Fibroblast of lung (primary cell): ENCODE results near the gene RAB3IP. TPM values are rescaled to one million over a fixed set of nuclear protein-coding genes. Genes with fewer than 3 reads are reported as not detected.

Source experiments
- DNase-seq, 2 donors: peaks; one replicate each; pipeline versions ENCODE4 v3.0.0 to v3.0.0-alpha.2; 2010; ENCODE audit warnings: low read depth in 2 of 2
- H2AFZ ChIP-seq: 2 replicates; pipeline ENCODE4 v1.5.1; 2012; ENCODE audit warnings: low read length, control low read depth, inconsistent platforms
- H3K27ac ChIP-seq: 2 replicates; pipeline ENCODE4 v1.5.1; 2011; ENCODE audit warnings: low read length, control low read depth; ENCODE audit not compliant: insufficient read depth
- H3K27me3 ChIP-seq: 2 replicates; pipeline ENCODE4 v1.5.1; 2011; ENCODE audit warnings: mild to moderate bottlenecking, low read length; ENCODE audit not compliant: control insufficient read depth, insufficient read depth
- H3K36me3 ChIP-seq: 2 replicates; pipeline ENCODE4 v1.5.1; 2011; ENCODE audit warnings: low read length; ENCODE audit not compliant: control insufficient read depth, insufficient read depth
- H3K4me1 ChIP-seq: 2 replicates; pipeline ENCODE4 v1.5.1; 2011; ENCODE audit warnings: low read length; ENCODE audit not compliant: control insufficient read depth, insufficient read depth; ENCODE audit errors: extremely low read depth
- H3K4me2 ChIP-seq: 2 replicates; pipeline ENCODE4 v1.5.1; 2011; ENCODE audit warnings: low read length, control low read depth; ENCODE audit not compliant: insufficient read depth; ENCODE audit errors: extremely low read depth
- H3K4me3 ChIP-seq, 4 experiments: fragments of 200-600 bp in 1 of 4; sonication (generic) in 1 of 4; replicated peaks in 1 of 4; 2 replicates each; pipeline ENCODE4 v1.5.1; 2011 to 2016; ENCODE audit warnings: low read length in 4 of 4, low read depth in 3 of 4, mild to moderate bottlenecking in 3 of 4, control low read depth in 2 of 4, inconsistent platforms in 1 of 4, mixed read lengths in 1 of 4; ENCODE audit not compliant: insufficient read depth in 1 of 4; ENCODE audit errors: control extremely low read depth in 1 of 4
- H3K79me2 ChIP-seq: 2 replicates; pipeline ENCODE4 v1.5.1; 2012; ENCODE audit warnings: mild to moderate bottlenecking, low read length, inconsistent platforms; ENCODE audit not compliant: control insufficient read depth, insufficient read depth
- H3K9ac ChIP-seq: 2 replicates; pipeline ENCODE4 v1.5.1; 2011; ENCODE audit warnings: mild to moderate bottlenecking, low read length, control low read depth; ENCODE audit not compliant: insufficient read depth
- H3K9me3 ChIP-seq: 2 replicates; pipeline ENCODE4 v1.5.1; 2012; ENCODE audit warnings: low read depth, low read length; ENCODE audit not compliant: control insufficient read depth, insufficient read depth
- H4K20me1 ChIP-seq: 2 replicates; pipeline ENCODE4 v1.5.1; 2011; ENCODE audit warnings: low read length; ENCODE audit not compliant: control insufficient read depth, insufficient read depth; ENCODE audit errors: extremely low read depth
- EZH2 ChIP-seq: IDR thresholded peaks from 2 replicates; pipeline ENCODE4 v1.5.1; 2012; ENCODE audit warnings: low read length, control low read depth, mild to moderate bottlenecking; ENCODE audit errors: missing control alignments
- polyA plus RNA-seq, 2 donors: library from polyadenylated mRNA; depleted of rRNA in 1 of 2; stranded (reverse) in 1 of 2; unstranded in 1 of 2; fragments of >200 nt; gene quantifications; 2 replicates each; pipeline ENCODE4 v1.2.1, GENCODE V29; 2011 to 2012; ENCODE audit warnings: missing spikeins in 1 of 2
- total RNA-seq: library from RNA; depleted of rRNA; stranded (reverse); fragments of >200 nt; gene quantifications from 2 replicates; pipeline ENCODE4 v1.2.1, GENCODE V29; 2014
- TF ChIP-seq, protein P1 (sequence below), 2 donors: IDR thresholded peaks in 1 of 2; conservative IDR thresholded peaks in 1 of 2; 1 replicate in 1 of 2; 2 replicates in 1 of 2; pipeline ENCODE4 v1.5.1; 2011 to 2012; ENCODE audit warnings: low read length in 2 of 2, control low read depth in 1 of 2, inconsistent platforms in 1 of 2, low read depth in 1 of 2, mild to moderate bottlenecking in 1 of 2

Gene RAB3IP
- total and polyA plus RNA-seq, 2 donors (not counting 1 experiment from before 2014, with no cell fraction given): 2.0 to 6.3 TPM

DNA sequence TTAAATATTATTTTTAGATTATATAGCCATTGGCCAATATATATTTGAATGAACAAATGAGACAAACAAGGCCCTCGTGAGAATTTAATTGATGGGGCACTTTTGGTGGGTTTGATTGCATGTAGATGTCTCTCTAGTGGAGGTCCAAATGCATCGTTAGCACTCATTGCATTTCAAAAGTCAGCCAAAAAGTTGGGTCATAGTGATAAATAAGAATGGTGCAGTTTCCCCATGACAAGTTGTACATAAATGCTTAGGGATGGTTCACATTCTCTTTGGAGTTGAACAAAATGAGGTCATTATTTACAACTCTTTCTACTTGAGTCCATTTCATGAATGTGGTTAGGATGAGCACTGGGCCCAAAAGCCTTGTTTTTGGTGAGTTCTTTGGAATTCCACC is 40.6 kb upstream of the RAB3IP start:
- Histone ChIP-seq H3K4me3 (no peak overlapping the region), H3K4me1 (no peaks in the 10 kb centered on the region), H3K9ac (no peak overlapping the region), H2AFZ (no peak overlapping the region), H3K9me3 (no peaks in the 10 kb centered on the region), H3K36me3 (no peaks in the 10 kb centered on the region), H3K79me2 (no peaks in the 10 kb centered on the region), H3K27me3 (no peaks in the 10 kb centered on the region), H3K4me2 (no peak overlapping the region), H3K27ac (no peak overlapping the region), H4K20me1 (no peaks in the 10 kb centered on the region)
- no peak for TF ChIP-seq EZH2
- TF ChIP-seq, protein P1, sequence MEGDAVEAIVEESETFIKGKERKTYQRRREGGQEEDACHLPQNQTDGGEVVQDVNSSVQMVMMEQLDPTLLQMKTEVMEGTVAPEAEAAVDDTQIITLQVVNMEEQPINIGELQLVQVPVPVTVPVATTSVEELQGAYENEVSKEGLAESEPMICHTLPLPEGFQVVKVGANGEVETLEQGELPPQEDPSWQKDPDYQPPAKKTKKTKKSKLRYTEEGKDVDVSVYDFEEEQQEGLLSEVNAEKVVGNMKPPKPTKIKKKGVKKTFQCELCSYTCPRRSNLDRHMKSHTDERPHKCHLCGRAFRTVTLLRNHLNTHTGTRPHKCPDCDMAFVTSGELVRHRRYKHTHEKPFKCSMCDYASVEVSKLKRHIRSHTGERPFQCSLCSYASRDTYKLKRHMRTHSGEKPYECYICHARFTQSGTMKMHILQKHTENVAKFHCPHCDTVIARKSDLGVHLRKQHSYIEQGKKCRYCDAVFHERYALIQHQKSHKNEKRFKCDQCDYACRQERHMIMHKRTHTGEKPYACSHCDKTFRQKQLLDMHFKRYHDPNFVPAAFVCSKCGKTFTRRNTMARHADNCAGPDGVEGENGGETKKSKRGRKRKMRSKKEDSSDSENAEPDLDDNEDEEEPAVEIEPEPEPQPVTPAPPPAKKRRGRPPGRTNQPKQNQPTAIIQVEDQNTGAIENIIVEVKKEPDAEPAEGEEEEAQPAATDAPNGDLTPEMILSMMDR (conservative IDR thresholded peaks at IDR 0.05 in 1 of 2, IDR thresholded peaks at IDR 0.05 in 1 of 2; ENCODE audit: low read depth in 1 of 2, low read length in 2 of 2): no peak
- peak in 1 of 2 donors; percentile 14 for DNase-seq

DNA sequence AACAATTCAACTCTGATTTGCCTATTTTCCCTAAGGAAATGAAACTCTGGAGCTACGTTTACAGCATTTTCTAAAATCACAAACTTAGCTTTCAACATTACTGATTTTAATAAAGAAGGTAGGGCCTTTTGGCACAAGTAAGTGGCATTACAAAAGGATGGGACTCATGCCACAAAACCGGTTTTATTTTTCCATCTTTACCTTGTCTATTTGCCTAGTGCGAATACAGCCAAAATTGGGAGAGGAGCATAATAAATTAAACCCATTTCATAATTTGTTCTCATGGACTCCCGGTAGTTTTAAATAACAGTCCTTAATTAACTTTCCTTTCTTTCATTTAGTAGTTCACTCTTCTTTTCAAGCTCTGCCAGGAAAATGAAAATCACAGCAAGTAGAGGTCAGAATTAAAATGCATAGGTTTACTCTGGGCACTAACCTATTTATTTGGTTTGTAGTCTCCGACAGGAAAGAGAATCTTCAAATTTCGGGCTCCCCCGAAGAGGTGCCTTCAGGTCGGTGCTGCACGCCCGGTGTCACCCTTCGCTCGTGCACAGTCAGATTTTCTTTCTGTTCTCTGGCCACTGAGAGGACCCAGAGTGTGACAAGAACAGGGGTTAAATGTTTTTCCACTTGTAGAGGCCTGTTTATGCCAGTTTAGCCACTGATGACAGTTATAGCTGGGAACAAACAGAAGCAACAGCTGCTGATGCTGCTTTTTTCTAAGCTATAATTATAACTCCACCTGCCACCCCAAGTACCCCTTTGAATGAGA is 39.7 kb upstream of the RAB3IP start, which contains the start of gene BEST3:
Gene BEST3, minus strand, starts transcription at position 535 of the 772 bp plus-strand sequence. CDS start 1,505 bp downstream, outside the sequence.
- Histone ChIP-seq H3K9me3 (no peaks in the 10 kb centered on the region), H3K4me3 (no peak within 1 kb of the TSS), H3K27me3 (no peaks in the 10 kb centered on the region), H3K9ac (no peak within 1 kb of the TSS), H3K36me3 (no peaks in the 10 kb centered on the region), H3K4me2 (no peak within 1 kb of the TSS), H3K79me2 (no peaks in the 10 kb centered on the region), H2AFZ (no peak within 1 kb of the TSS), H3K4me1 (no peaks in the 10 kb centered on the region), H4K20me1 (no peaks in the 10 kb centered on the region), H3K27ac (no peak within 1 kb of the TSS)
- TF ChIP-seq, protein P1 (conservative IDR thresholded peaks at IDR 0.05 in 1 of 2, IDR thresholded peaks at IDR 0.05 in 1 of 2; ENCODE audit: low read depth in 1 of 2, low read length in 2 of 2): no peak
- TF ChIP-seq EZH2: no peak
- DNase-seq: no peak

DNA sequence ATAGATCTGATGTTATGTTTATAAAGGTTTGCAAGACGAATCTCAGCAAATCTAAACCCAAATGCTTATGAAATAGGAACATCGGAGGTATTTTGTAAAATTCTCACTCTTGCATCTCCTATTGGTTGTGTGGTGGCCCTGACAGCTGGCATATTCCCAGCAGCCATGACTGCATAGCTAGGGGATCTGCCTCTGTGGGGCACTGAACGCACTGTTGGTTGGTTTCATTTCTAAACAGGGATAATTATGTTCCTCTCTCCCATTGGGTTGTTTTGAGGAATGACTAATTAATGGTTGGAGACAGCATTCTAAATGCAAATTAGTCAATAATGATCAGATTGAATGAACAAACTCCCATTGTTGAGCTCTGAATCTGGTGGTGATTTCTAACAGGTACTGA is 36.8 kb upstream of the RAB3IP start:
- no peak for DNase-seq
- no peaks in the 10 kb centered on the region for H3K4me1 ChIP-seq
- no peaks in the 10 kb centered on the region for H3K9me3 ChIP-seq
- no peaks in the 10 kb centered on the region for H3K27me3 ChIP-seq
- H3K27ac ChIP-seq: no peak overlapping the region
- H3K9ac ChIP-seq: no peak overlapping the region
- H2AFZ ChIP-seq: no peak overlapping the region
- no peaks in the 10 kb centered on the region for H3K36me3 ChIP-seq
- H4K20me1 ChIP-seq: no peaks in the 10 kb centered on the region
- no peaks in the 10 kb centered on the region for H3K79me2 ChIP-seq
- H3K4me2 ChIP-seq: no peak overlapping the region
- TF ChIP-seq, protein P1 (conservative IDR thresholded peaks at IDR 0.05 in 1 of 2, IDR thresholded peaks at IDR 0.05 in 1 of 2; ENCODE audit: low read depth in 1 of 2, low read length in 2 of 2): no peak
- TF ChIP-seq EZH2: no peak
- H3K4me3 ChIP-seq: no peak overlapping the region
